ENCODE measurements around the gene FLT3. TPM values are rescaled to one million over a fixed set of nuclear protein-coding genes. Genes with fewer than 3 reads are reported as not detected.

The FLT3 gene
- total RNA-seq, 2 donors from 2014 or later, result 0.27 to 2.4 TPM

DNA sequence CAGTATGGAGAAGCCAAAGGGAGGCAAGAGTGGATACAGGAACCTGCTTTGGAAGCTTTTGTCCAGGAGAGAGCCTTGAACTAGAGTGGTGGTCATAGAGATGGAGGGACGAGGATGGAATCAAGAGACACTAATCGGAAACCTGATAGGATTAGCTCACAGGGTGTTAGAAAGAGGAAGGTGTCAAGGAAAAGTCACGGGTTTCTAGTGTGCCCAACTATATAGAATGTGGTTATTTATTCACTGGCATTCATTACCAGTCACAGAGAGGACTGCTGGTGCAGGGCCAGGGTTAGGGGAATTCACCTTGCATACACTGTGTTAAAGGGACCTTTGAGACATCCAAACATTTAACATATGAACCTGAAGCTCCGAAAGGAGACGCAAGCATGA is 68.5 kb downstream of the FLT3 start:
- 81% methylated on average over 5 of the region's 5 CpGs for WGBS
- DNase-seq (ENCODE audit: low spot score), result no peak
- no peaks in the 10 kb centered on the region for H3K9me3 ChIP-seq
- H3K4me3 ChIP-seq, result no peak overlapping the region
- no peaks in the 10 kb centered on the region for H3K36me3 ChIP-seq
- H3K4me1 ChIP-seq (replicated peaks), result no peaks in the 10 kb centered on the region
- TF ChIP-seq POLR2AphosphoS5 (IDR thresholded peaks at IDR 0.05) (no peak), POLR2A (IDR thresholded peaks at IDR 0.05) (no peak)
- TF ChIP-seq, protein P1, sequence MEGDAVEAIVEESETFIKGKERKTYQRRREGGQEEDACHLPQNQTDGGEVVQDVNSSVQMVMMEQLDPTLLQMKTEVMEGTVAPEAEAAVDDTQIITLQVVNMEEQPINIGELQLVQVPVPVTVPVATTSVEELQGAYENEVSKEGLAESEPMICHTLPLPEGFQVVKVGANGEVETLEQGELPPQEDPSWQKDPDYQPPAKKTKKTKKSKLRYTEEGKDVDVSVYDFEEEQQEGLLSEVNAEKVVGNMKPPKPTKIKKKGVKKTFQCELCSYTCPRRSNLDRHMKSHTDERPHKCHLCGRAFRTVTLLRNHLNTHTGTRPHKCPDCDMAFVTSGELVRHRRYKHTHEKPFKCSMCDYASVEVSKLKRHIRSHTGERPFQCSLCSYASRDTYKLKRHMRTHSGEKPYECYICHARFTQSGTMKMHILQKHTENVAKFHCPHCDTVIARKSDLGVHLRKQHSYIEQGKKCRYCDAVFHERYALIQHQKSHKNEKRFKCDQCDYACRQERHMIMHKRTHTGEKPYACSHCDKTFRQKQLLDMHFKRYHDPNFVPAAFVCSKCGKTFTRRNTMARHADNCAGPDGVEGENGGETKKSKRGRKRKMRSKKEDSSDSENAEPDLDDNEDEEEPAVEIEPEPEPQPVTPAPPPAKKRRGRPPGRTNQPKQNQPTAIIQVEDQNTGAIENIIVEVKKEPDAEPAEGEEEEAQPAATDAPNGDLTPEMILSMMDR (IDR thresholded peaks at IDR 0.05), result no peak
- H3K27me3 ChIP-seq (replicated peaks; ENCODE audit: insufficient read depth), result peaks cover 5% of the 10 kb centered on the region
- H3K27ac ChIP-seq, result no peak overlapping the region
- intact Hi-C loops (cut with DNase I), result no loop called here

DNA sequence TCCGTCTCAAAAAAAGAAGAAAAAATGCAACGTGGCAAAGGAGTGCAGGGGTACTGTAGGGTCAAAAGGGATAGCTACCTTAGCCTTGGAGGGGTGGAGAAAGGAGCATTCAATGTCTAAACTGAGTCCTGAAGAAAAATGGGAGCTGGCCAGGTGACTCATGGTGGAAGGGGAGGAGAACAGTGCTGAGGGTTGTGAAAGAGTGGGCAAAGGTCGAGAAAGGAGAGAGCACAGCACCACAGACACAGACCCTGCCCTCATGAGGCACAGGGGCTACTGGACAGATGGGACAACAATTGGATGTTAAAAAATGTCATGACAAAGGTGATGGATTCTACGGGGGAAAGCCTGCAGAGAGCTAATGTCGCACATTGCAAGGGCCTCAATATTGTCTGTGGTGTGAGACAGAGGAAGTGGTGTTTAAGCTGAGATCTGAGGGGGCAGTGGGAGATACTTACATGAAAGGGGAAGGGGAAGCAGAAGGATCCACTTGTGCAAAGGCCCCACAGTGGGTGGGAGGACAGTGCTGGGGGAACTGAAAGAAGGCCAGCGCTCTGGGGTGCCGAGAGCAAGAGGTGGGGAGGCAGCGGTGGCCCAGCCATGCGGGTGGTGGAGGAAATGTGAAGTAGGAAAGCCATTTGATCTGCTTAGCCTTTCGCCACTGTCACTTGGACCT is 69.0 kb downstream of the FLT3 start:
- Histone ChIP-seq H3K27me3 (replicated peaks; ENCODE audit: insufficient read depth) (peaks cover 5% of the 10 kb centered on the region), H3K36me3 (no peaks in the 10 kb centered on the region), H3K4me1 (replicated peaks) (no peaks in the 10 kb centered on the region), H3K27ac (no peak overlapping the region), H3K4me3 (no peak overlapping the region), H3K9me3 (no peaks in the 10 kb centered on the region)
- intact Hi-C loops (cut with DNase I), result no loop called here
- WGBS, result 80% methylated on average over 10 of the region's 10 CpGs
- no peak for DNase-seq (ENCODE audit: low spot score)
- no peak for TF ChIP-seq POLR2AphosphoS5 (IDR thresholded peaks at IDR 0.05)
- TF ChIP-seq, protein P1 (IDR thresholded peaks at IDR 0.05), result no peak
- no peak for TF ChIP-seq POLR2A (IDR thresholded peaks at IDR 0.05)

DNA sequence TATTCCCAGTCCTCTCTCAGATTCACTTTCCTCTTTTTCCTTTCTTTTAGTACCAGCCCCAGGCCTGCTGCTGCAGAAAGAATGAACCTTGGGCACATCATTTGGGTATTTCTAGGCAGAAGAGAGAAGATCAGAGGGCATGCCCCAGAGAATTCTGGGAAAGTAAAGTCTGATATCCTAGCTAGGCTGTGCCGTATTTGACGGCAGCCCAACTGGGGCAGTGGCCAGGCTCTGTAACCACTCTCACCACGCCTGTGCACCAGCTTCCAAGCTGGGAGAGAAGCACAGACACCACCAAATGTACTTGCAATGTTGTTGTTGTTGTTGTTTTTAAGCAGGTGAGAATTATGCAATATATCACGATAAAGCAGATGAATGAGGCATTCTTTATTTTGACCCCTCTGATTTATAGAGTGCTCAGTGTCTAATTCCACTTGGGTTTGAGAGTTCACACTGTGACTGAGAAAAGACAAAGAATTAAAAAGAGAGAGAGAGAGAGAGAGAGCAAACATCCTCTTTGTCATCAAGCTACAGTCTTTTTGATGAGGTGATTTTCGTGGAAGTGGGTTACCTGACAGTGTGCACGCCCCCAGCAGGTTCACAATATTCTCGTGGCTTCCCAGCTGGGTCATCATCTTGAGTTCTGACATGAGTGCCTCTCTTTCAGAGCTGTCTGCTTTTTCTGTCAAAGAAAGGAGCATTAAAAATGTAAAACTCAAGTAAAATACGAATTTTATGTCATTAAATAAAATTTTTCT is 72.6 kb downstream of the FLT3 start:
- 76% methylated on average over 8 of the region's 8 CpGs for WGBS
- TF ChIP-seq POLR2A (IDR thresholded peaks at IDR 0.05), result no peak
- TF ChIP-seq POLR2AphosphoS5 (IDR thresholded peaks at IDR 0.05), result no peak
- TF ChIP-seq, protein P1 (IDR thresholded peaks at IDR 0.05), result no peak

DNA sequence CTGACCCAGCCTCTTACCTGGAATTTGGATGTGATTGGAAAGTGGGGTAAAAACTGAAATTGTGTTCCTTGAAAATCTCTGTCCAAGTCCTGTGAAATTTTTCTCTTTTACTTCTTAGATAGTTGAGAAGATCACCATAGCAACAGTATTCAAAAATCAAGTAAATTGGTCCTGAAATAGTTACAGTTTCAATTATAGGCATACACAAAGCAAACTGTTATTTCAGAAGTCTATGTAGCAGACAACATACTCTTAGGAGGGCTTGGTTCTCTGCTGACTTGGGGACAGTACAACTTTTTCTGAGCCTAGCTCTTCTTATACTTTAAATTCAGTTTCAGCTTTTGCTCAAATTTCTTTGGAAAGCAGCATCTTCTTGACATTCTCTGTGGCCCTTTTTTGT is 73.3 kb downstream of the FLT3 start:
- no peak overlapping the region for H3K27ac ChIP-seq
- intact Hi-C loops (cut with DNase I), result no loop called here
- no peak overlapping the region for H3K4me3 ChIP-seq
- no peaks in the 10 kb centered on the region for H3K4me1 ChIP-seq (replicated peaks)
- peaks cover 5% of the 10 kb centered on the region for H3K27me3 ChIP-seq (replicated peaks; ENCODE audit: insufficient read depth)
- DNase-seq (ENCODE audit: low spot score), result no peak
- TF ChIP-seq, protein P1 (IDR thresholded peaks at IDR 0.05), result no peak
- TF ChIP-seq POLR2A (IDR thresholded peaks at IDR 0.05) (no peak), POLR2AphosphoS5 (IDR thresholded peaks at IDR 0.05) (no peak)
- H3K9me3 ChIP-seq, result no peaks in the 10 kb centered on the region
- no peaks in the 10 kb centered on the region for H3K36me3 ChIP-seq

More for the DNA sequence above, 72.6 kb downstream of the FLT3 start:
- intact Hi-C loops (cut with DNase I), result no loop called here
- Histone ChIP-seq H3K4me3 (no peak overlapping the region), H3K9me3 (no peaks in the 10 kb centered on the region), H3K27me3 (replicated peaks; ENCODE audit: insufficient read depth) (peaks cover 5% of the 10 kb centered on the region), H3K27ac (no peak overlapping the region), H3K36me3 (no peaks in the 10 kb centered on the region), H3K4me1 (replicated peaks) (no peaks in the 10 kb centered on the region)
- DNase-seq (ENCODE audit: low spot score), result no peak

DNA sequence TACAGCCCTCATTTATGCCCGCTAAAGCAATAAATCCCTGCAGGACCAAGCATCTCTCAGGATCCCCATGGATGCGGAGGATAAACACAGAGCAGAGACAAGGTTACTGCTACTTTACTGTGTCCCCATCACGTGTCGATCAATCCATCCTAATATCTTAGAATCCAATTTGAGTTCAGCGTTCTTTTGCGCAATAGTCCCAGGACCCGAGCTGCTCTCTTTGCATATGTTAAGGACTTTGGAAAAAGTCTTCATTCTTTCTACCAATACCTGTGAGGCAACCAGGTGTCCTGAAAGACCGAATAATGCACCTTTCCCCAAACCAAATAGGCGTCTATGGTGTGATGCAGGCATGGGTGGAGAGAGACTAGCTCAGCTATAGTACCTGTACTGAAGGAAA is 73.9 kb downstream of the FLT3 start:
- no peaks in the 10 kb centered on the region for H3K4me1 ChIP-seq (replicated peaks)
- 86% methylated on average over 9 of the region's 9 CpGs for WGBS
- H3K27me3 ChIP-seq (replicated peaks; ENCODE audit: insufficient read depth), result peaks cover 5% of the 10 kb centered on the region
- DNase-seq (ENCODE audit: low spot score), result no peak
- no peaks in the 10 kb centered on the region for H3K36me3 ChIP-seq
- TF ChIP-seq, protein P1 (IDR thresholded peaks at IDR 0.05), result no peak
- TF ChIP-seq POLR2AphosphoS5 (IDR thresholded peaks at IDR 0.05) (no peak), POLR2A (IDR thresholded peaks at IDR 0.05) (no peak)
- H3K27ac ChIP-seq, result no peak overlapping the region
- H3K9me3 ChIP-seq, result no peaks in the 10 kb centered on the region
- intact Hi-C loops (cut with DNase I), result no loop called here
- H3K4me3 ChIP-seq, result no peak overlapping the region
